HG02798 (cell line): ENCODE measurements around the gene ACSM3.
"Not testable (repeated sequence)": the region's sequence is repeated elsewhere in the genome, so short reads cannot be mapped to it uniquely, and the experiment has no call there.

Experiments used
- ATAC-seq: cut with Tn5 transposase; IDR thresholded peaks from one replicate; pipeline ENCODE4 v1.9.1; 2021; ENCODE audit warnings: mild to moderate bottlenecking; ENCODE audit not compliant: unreplicated experiment, poor library complexity

Gene ACSM3, protein sequence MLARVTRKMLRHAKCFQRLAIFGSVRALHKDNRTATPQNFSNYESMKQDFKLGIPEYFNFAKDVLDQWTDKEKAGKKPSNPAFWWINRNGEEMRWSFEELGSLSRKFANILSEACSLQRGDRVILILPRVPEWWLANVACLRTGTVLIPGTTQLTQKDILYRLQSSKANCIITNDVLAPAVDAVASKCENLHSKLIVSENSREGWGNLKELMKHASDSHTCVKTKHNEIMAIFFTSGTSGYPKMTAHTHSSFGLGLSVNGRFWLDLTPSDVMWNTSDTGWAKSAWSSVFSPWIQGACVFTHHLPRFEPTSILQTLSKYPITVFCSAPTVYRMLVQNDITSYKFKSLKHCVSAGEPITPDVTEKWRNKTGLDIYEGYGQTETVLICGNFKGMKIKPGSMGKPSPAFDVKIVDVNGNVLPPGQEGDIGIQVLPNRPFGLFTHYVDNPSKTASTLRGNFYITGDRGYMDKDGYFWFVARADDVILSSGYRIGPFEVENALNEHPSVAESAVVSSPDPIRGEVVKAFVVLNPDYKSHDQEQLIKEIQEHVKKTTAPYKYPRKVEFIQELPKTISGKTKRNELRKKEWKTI

DNA sequence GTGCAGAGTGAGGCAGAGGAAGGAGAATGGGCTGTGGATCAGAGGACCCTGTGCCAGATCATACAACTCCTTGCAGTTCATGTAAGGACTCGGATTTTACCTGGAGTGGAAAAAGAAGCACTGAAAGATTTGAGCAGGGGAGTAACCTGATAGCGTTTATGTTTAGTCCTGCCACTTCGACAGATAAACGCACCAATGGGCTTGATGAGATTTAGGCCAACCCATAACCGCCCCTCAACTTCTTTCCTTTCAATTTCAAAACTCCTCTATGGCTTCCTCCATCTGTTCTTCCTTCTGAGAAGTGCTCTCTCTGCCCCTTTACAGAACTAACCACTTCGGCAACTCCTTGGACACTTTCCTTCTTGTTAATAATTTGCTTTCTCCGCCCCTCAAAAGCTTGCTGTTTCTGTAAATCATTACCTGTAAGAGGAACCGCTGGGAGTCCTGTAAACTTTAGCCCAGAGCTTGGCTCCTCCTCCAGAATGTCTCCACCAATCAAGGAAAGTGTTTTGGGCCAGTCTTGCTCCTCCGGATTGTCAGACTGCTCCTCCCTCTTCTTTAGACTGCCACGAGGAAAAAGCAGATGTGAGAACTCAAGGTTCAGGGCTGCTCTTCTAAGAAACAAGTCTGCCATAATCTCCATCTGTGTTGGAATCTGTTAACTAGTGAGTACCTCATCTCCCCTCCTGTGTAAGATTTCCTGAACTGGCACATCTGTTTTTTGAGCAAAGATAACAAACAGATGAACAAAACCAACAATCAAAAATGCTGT, at the start of gene ACSM3:
TSS of gene ACSM3 (plus strand) at position 554 of the 772 bp plus-strand sequence. CDS start 6,021 bp downstream, outside the sequence.
- ATAC-seq = peak; percentile 98

DNA sequence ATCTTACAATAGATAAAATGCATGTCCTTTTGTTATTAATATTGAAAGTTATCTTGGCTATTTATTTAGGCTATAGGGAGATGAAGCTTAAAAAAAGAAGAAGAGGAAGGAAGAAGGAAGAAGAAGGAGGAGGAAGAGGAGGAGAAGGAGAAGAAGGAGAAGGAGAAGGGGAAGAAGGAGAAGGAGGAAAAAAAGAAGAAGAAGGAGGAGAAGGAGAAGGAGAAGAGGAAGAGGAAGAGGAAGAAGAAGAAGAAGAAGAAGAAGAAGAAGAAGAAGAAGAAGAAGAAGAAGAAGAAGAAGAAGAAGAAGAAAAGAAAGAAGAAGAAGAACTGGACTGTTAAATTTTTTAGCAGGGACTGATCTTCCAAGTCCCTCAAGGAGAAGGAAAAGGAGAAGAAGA, 46.1 kb upstream of the ACSM3 start:
- ATAC-seq = not testable (repeated sequence)

DNA sequence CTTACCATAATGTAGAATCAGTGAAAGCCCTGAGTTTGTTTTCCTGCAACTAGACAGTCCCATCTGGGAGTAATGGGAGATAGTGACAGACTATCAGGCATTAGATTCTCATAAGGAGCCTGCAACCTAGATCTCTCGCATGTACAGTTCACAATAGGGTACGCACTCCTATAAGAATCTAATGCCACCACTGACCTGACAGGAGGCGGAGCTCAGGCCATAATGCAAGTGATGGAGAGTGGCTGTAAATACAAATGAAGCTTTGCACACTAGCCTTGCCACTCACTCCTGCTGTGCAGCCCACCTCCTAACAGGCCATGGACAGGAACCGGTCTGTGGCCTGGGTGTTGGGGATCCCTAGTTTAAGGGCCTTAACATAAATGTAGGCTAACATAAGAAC, 43.6 kb upstream of the ACSM3 start:
- ATAC-seq = no peak

DNA sequence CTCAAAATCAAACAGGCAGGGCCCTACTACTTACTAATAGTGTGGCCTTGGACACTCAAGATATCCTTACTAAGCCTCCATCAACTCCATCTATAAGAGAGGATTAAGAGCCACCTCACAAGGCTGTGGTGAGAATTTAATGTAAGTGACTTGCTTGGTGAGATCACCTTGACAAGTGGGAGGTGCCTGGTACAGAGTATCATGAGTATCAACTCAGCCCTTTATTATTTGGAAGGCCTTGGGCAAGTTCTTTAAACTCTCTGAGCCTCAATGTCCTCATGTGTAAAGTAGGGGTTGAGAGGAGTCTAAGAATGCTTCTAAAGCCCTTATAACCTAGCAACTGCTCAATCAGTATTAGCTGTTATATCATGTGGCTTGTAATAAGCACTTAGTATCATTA, 37.2 kb upstream of the ACSM3 start:
- ATAC-seq = no peak

DNA sequence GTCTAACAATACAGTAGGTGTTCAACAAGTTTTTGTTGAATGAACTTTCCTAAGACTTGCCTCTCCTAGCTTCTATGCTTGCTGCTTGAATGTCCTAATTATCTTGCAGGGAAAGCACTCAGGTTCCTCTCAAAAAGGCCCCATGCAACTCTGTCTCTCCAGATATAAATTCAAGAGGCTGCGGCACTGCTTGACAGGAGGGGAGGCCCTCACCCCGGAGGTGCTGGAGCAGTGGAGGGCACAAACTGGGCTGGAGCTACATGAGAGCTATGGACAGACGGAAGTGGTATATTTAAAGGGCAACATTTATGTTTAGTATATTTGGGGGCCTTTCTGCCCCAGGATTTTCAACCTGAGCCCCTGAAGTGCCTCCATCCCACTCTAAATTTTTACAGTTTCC, 36.6 kb upstream of the ACSM3 start:
- no peak for ATAC-seq

DNA sequence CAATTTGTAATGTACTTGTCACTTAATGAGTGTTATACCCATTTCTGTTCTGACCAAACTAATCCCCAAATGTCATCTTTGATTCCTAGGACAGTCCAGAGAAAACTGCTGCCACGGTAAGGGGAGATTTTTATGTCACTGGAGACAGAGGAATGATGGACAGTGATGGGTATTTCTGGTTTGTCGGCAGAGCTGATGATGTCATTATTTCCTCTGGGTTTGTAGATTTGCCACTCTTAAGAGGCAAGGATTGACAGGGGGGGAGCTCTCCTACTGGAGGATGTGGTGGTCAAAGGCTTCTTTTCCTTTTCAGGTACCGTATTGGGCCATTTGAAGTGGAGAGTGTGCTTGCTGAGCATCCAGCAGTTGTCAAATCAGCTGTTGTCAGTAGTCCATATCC, 34.7 kb upstream of the ACSM3 start:
- ATAC-seq = no peak

DNA sequence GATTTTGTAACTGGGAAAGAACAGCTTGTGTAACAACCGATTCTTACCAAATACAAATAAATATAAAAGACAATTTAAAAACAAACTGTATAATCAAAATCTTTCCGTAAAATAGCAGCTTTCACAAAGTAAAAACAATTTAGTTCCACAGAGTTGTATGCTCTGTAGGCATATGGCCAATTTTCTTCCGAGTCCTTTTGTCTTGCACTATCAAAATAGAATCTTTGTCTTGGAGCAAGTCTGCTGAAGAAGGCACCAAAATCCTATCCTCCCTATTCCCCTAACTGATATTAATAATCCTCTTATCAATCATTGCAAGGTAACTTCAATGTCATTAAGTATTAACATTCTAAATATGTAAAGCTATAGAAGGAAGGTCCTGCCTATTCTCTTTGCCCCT, 29.8 kb upstream of the ACSM3 start:
- no peak for ATAC-seq

DNA sequence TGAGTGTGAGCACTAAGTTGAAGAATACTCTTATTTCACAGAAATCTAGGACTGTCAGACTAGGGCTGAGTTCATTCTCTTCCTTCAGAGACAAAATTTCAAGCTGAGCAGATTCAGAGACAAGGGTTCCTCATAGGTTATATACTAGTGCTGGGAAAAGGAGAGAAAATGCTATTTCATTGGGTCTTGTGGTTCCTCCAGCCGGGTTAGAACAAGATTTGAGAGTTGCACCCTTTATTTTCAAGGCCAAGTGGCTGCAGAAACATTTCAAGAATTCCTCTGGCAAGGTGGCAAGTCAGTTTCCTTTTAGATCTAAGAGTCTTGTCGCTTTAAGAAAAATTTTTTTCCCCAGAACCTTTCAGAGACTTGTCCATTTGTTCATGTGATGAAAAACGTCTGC, 29.0 kb upstream of the ACSM3 start:
- ATAC-seq = no peak

DNA sequence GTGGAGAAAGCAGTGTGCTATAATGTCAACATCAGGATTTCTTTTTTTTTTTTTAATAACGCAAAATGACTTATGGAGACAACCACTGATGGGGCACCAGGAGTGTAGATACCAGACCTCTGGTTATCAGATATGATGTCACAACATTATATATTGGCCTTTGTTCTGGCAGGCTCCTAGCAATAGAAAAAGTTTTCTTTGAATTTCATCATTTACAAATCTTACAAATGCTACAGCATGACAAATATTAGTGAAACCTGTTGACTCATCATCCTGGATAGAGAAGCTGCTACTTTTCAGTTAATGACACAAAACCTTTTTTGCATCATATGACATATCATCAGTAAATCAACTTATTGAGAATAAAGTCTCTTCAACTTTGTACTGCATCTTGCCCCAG, 28.3 kb upstream of the ACSM3 start:
- ATAC-seq = no peak

DNA sequence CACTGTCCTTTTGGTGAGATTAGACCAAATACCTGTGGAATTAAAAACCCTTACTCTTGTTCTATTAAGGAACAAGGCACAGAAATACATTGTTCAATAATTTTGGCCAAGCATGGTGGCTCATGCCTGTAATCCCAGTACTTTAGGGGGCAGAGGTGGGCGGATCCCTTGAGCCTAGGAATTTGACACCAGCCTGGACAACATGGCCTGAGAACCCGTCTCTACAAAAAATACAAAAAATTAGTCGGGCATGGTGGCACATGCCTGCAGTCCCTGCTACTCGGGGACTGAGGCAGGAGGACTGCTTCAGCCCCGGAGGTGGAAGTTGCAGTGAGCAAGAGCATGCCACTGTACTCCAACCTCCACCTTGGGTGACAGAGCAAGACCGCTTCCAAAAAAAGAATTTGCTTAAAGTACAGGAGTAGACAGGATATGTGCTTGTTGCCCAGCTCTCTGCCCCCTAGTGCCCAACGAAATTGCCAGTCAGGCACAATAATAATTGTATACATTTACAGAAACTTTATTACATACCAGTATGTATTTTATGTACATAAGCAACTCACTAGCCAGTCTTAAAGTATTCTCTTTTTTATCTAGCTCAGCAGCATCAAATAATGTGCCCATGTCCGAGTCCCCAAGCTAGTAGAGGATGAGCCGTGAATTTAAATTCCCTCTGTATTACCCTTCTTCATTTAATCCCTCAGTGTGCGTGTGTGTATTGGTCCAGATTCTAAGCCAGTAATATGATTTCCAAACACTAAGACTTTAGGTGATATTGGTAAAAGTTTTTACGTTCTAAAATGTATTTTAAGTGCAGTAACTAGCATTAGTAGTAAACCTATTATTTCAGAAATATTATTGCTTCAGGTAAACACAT, 23.6 kb upstream of the ACSM3 start:
- no peak for ATAC-seq

DNA sequence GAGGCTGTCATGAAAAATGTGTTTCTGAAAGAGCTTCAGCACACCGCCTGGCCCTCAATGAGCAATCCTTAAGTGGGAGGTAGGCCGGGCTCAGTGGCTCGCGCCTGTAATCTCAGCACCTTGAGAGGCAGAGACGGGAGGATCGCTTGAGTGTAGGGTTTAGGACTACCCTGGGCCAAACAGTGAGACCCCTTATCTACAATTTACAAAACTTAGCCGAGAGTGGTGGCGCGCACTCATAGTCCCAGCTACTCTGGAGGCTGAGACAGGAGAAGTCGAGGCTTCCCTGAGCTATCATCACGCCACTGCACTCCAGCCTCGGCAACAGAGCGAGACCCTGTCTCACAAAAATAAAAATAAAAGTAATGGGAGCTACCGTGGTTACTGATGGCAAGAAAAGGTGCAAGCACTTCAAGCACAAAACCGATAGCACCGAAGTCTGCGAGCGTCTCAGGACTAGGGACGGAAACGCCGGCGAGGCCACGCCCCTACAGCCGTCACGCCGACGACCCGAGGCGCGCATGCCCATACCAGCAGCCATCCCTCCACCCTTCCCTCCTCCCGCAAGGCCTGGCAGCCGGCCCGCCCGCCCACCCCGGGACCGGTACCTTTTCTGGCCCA, 22.8 kb upstream of the ACSM3 start:
- ATAC-seq = peak; percentile 87

DNA sequence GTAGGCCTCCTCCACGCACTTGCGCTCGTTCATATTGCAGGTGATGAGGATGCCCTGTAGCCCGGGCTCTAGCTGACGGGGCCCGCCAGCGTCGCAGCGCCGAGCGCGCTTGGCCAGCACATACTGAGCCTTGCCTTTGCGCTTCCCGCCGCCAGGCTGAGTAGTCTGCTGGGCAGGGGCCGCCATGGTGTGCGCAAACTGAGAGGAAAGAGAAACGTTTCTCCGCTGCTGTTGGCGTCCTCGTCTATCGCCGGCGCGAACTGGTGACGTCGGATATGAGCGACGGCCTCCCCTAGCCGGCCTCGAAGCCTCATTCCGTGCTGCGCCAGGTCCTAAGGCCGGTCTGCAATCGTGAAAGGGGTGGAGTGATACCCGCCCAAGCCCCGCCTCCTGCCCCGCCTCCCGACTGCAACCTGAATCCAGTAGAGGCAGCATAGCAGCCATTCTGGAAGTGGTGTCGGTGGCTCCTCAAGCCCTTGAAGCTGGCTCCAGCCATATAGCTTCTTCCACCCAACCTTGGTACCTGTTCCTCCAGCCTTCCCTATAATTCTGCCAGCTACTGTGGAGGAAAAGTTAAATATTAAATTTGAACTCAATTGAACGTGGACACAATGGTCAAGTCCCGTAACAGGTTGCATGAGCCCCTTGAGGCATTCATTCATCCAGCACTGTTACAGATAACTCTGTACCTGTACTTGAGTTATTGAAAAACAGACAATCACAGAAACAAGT, 22.1 kb upstream of the ACSM3 start, which contains the start of gene THUMPD1:
TSS of gene THUMPD1 (minus strand) at position 265 of the 732 bp plus-strand sequence. CDS start at position 186, 79 bp downstream.
- peak; percentile 90 for ATAC-seq

DNA sequence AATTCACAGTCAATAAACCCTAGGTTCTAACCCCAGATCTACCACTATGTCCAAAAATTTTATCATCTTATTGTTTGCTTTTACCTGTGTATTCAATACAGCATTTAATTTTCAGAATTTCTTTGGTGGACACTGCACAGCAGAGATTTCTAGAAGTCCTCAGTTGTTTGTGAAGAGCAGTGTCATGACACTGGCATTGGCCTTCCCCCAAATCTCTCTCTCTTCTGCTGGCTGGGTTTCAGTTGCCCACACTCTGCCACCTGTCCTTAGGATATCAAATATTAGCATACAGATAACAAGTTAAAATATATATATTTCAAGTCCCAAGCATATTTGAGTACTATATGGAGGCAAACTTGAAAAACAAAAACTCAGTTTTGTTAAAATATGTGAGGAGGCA, 20.2 kb upstream of the ACSM3 start:
- ATAC-seq = no peak

DNA sequence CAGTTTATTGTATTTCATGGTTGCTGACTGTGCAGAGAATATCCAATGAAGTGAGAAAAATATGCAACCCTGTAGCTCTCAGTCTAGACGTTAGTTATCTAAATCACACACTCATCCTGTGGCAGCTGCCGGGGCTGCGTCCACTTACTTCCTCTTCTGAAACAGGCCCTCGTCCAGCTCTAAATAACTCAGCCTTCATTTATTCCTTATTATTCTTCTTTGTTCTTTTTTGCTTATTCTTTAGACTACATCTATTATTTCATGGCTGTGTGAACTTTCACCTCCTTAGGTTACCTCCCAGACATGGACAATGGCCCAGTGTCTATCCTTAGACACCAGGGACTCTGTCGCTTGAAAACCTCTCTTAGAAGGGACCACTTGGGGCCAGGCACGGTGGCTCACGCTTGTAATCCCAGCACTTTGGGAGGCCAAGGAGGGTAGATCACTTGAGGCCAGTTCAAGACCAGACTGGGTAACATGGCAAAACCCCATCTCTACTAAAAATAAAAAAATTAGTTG, 18.8 kb upstream of the ACSM3 start:
- ATAC-seq = no peak

DNA sequence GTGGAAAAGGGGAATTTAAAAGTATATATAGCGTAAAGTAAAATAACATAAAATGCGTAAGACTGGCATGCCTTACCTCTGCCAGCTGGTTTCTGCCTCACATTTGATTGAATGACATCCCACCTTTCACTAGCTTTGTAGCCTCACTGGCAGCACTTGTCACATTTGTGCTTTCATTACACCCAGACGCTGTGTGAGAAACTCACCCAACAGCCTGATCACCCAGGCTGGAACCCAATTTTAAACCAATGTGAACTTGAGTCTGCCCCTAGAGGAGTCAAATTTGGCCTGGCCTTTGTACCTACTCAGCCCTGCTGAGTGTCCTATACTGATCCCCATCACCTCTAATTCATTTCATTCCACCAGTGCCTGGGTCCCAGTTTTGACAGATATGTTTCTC, 17.4 kb upstream of the ACSM3 start:
- no peak for ATAC-seq

DNA sequence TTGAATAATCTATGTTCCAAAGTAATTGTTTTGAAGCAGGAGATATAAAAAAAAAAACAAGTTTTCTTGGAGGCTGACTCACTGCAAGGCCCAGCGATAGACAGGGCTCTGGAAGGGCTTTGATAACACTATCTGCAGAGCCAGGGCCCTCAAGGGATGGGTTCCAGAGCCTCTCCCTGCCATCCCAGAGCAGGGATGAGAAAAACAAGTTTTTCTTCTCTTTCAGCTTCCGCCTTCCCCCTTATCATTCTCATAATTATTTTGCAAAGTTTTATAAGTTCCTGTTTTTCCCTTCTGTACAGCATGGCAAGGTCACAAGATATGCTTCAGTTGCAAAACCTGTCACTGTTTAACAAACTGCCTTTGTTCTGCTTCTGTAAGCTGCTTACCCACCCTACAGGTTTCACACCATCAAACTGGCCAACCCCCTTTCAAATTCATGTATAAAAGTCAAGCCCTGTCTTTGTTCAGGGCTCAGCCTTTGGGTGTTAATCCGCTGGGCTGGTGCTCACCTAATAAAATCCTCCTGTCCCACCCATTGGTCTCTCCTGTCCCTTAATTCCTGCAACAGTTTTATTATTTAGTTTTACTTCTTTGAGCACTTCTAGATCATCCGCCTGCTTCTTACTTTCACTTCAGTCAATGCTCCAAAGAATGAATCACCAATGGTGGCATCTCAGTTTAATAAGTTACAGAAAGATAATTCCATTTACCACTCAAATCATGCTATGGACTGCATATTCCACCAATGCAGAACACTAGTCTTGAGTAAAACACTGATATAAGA, 16.6 kb upstream of the ACSM3 start:
- no peak for ATAC-seq

DNA sequence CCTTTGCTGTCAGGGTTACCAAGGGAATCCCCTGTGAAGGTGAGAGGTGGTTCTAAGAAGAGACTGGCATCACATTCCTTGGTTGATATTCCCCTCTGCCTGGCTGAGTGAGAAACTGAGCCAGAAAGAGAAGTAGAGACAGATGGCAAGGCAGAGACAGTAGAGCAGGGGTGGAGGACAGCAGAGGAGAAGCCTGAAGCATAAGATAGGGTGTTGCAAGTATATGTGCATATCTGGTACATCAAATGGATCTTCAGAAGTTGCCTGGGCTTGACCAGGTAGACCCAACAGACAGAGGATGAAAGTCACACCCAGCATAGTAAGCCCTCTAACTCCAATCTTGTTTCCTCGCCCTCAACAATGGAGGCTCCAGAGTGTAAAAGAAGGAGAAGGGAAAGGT, 14.3 kb upstream of the ACSM3 start:
- ATAC-seq = no peak

DNA sequence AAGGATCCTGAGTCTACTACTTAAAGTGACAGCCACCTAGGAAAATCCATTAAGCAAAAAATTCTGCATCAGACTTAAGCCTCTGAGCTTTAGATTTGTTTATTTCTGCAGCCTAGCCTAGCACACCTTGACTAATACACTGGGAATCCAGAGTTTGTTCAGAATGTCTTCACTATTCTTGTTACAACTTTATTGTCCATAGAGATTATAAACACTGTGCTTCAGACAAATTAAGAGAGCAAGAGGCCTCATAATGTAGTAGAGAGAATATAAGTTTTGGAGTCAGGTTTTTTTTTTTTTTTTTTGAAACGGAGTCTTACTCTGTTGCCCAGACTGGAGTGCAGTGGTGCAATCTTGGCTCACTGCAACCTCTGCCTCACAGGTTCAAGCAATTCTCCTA, 13.3 kb upstream of the ACSM3 start:
- no peak for ATAC-seq
